ENCODE measurements around the gene ASPSCR1.

- no peak for TF ChIP-seq CTCF (IDR thresholded peaks at IDR 0.05 in 2 of 3, conservative IDR thresholded peaks at IDR 0.05 in 1 of 3; ENCODE audit: borderline replicate concordance in 1 of 3, insufficient read depth in 1 of 3, low read depth in 2 of 3, low read length in 2 of 3)
- no peak for TF ChIP-seq REST (IDR thresholded peaks at IDR 0.05; ENCODE audit: low read depth)
- TF ChIP-seq ZNF274 (IDR thresholded peaks at IDR 0.05; ENCODE audit: low read depth, low read length): no peak
- TF ChIP-seq SIN3A (IDR thresholded peaks at IDR 0.05; ENCODE audit: low read depth): no peak
- TF ChIP-seq POLR2A (IDR thresholded peaks at IDR 0.05; ENCODE audit: borderline replicate concordance, extremely low read depth, insufficient read depth, insufficient read length): no peak
- TF ChIP-seq MAX (IDR thresholded peaks at IDR 0.05): no peak
- TF ChIP-seq ELF1 (IDR thresholded peaks at IDR 0.05; ENCODE audit: borderline replicate concordance, low read depth): no peak
- TF ChIP-seq ZBTB33 (IDR thresholded peaks at IDR 0.05; ENCODE audit: extremely low read depth, insufficient replicate concordance, low read length): no peak
- TF ChIP-seq ATF3 (IDR thresholded peaks at IDR 0.05): no peak
Measured at GRCh38 chr17:82035488-82035887, 58.1 kb downstream of the ASPSCR1 start.

All from HCT116 (cell line).